Common myeloid progenitor, CD34-positive (primary cell): ENCODE data around the gene IGF2BP2.
"Not testable (repeated sequence)": the region's sequence is repeated elsewhere in the genome, so short reads cannot be mapped to it uniquely, and the experiment has no call there.

Experiments
- CTCF ChIA-PET: fragments of 350-600 bp; sonication (Branson Sonifier 250); formaldehyde crosslinking; loops from one replicate; lab custom pipeline; 2021; ENCODE audit warnings: antibody characterized with exemption; lab: Charles Lee
- POLR2A ChIA-PET: fragments of 350-600 bp; sonication (Branson Sonifier 250); formaldehyde crosslinking; loops from one replicate; lab custom pipeline; 2021; ENCODE audit warnings: antibody characterized with exemption; lab: Charles Lee
- DNase-seq, 3 donors: peaks; one replicate each; pipeline versions ENCODE4 v3.0.0 to v3.0.0-alpha.2; 2013
- H3K27ac ChIP-seq, 2 experiments: 1 replicate in 1 of 2; 2 replicates in 1 of 2; pipeline ENCODE4 v1.7.0; 2013; ENCODE audit warnings: inconsistent platforms in 2 of 2, low read length in 2 of 2, mild to moderate bottlenecking in 2 of 2, low read depth in 1 of 2, moderate library complexity in 1 of 2; ENCODE audit not compliant: severe bottlenecking in 2 of 2, insufficient read depth in 1 of 2, poor library complexity in 1 of 2
- H3K27me3 ChIP-seq, 5 experiments: replicated peaks in 2 of 5; 1 replicate in 3 of 5; 2 replicates in 2 of 5; pipeline versions ENCODE4 v1.6.1 to v1.7.0; 2013; ENCODE audit warnings: low read length in 4 of 5, mild to moderate bottlenecking in 2 of 5, moderate library complexity in 2 of 5, inconsistent platforms in 1 of 5; ENCODE audit not compliant: insufficient read depth in 5 of 5, control insufficient read depth in 4 of 5
- H3K36me3 ChIP-seq, 4 experiments: 1 replicate in 2 of 4; 2 replicates in 2 of 4; pipeline versions ENCODE4 v1.6.1 to v1.7.0; 2013; ENCODE audit warnings: low read length in 3 of 4, control low read depth in 1 of 4, mild to moderate bottlenecking in 1 of 4; ENCODE audit not compliant: control insufficient read depth in 4 of 4, insufficient read depth in 4 of 4
- H3K4me1 ChIP-seq, 4 experiments: 1 replicate in 3 of 4; 2 replicates in 1 of 4; pipeline versions ENCODE4 v1.6.1 to v1.7.1; 2013; ENCODE audit warnings: low read length in 3 of 4, mild to moderate bottlenecking in 3 of 4, control low read depth in 1 of 4, inconsistent platforms in 1 of 4, moderate library complexity in 1 of 4; ENCODE audit not compliant: control insufficient read depth in 4 of 4, insufficient read depth in 4 of 4; ENCODE audit errors: control extremely low read depth in 1 of 4
- H3K4me3 ChIP-seq, 7 experiments: 1 replicate in 4 of 7; 2 replicates in 3 of 7; pipeline versions ENCODE4 v1.5.1 to v1.7.0; 2013; ENCODE audit warnings: mild to moderate bottlenecking in 7 of 7, low read length in 6 of 7, moderate library complexity in 6 of 7, inconsistent platforms in 2 of 7, low read depth in 2 of 7, control low read depth in 1 of 7; ENCODE audit not compliant: insufficient read depth in 4 of 7, control insufficient read depth in 1 of 7; ENCODE audit errors: extremely low read depth in 1 of 7
- H3K9me3 ChIP-seq, 5 experiments: 1 replicate in 4 of 5; 2 replicates in 1 of 5; pipeline versions ENCODE4 v1.6.1 to v1.7.1; 2013; ENCODE audit warnings: low read length in 4 of 5, mild to moderate bottlenecking in 2 of 5, inconsistent platforms in 1 of 5, low read depth in 1 of 5, moderate library complexity in 1 of 5; ENCODE audit not compliant: control insufficient read depth in 4 of 5, insufficient read depth in 2 of 5; ENCODE audit errors: control extremely low read depth in 1 of 5
- WGBS: methylation state at CpG from one replicate; pipeline ENCODE4 v1.1.5; 2013; ENCODE audit not compliant: insufficient coverage; 5-methylcytosine and 5-hydroxymethylcytosine counted together

Gene IGF2BP2

DNA sequence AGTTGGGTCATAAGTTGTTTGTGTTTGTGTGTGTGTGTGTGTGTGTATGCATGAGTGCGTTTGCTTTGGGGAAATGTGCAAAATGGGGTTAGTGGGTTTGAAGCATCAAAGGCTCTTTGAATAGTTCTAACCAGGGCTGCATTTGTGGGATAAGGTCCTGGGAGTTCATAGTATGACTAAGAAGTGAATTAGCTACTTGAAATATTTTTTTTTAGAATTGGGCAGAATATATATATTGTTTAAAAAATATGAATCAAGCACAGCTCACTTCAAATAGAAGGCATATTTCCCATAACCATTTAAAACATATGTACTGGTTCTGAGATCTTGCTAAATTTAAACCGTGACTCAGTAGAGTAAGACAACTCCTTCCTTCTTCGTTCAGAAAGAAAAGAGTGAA lies 43.1 kb downstream of the IGF2BP2 start:
- POLR2A ChIA-PET: interaction anchor here (0.6 kb wide), 1 partner anchor 59 kb away, joined by 4 read pairs; no protein-coding TSS in a partner anchor
- H3K4me3 ChIP-seq: no peak overlapping the region
- H3K36me3 ChIP-seq: peaks cover 2 to 11% (median 8%) of the 10 kb centered on the region in 4 experiments
- 97% methylated on average over 3 of the region's 3 CpGs for WGBS
- H3K27me3 ChIP-seq: no peaks in the 10 kb centered on the region
- no peak overlapping the region for H3K27ac ChIP-seq
- H3K9me3 ChIP-seq: no peaks in the 10 kb centered on the region
- H3K4me1 ChIP-seq: no peaks in the 10 kb centered on the region
- CTCF ChIA-PET: interaction anchor here (0.7 to 6.5 kb wide), 3 partner anchors 15 to 103 kb away, joined by 3 to 84 read pairs (median 3); no protein-coding TSS in a partner anchor
- no peak for DNase-seq

- Histone ChIP-seq H3K4me3 (no peak overlapping the region), H3K27me3 (no peaks in the 10 kb centered on the region), H3K27ac (no peak overlapping the region), H3K4me1 (no peaks in the 10 kb centered on the region), H3K36me3 (peaks cover 0 to 10% (median 2%) of the 10 kb centered on the region in 4 experiments), H3K9me3 (no peaks in the 10 kb centered on the region)
- POLR2A ChIA-PET: no interaction called here
- no peak for DNase-seq
- CTCF ChIA-PET: interaction anchor here (0.7 to 7.1 kb wide), 11 partner anchors 10 to 119 kb away, joined by 3 to 84 read pairs (median 5); no protein-coding TSS in a partner anchor
- no CpG with 5 or more reads among the region's 2 CpGs for WGBS
Observed at GRCh38 chr3:185779461-185779860, 45.4 kb downstream of the IGF2BP2 start.

- POLR2A ChIA-PET: no interaction called here
- Histone ChIP-seq H3K36me3 (peaks cover 0 to 6% (median under 1%) of the 10 kb centered on the region in 4 experiments), H3K27me3 (no peaks in the 10 kb centered on the region), H3K9me3 (no peaks in the 10 kb centered on the region), H3K4me1 (peaks cover 0 to 4% (median 2%) of the 10 kb centered on the region in 4 experiments), H3K27ac (no peak overlapping the region), H3K4me3 (no peak overlapping the region)
- CTCF ChIA-PET: interaction anchor here (0.7 to 7.1 kb wide), 11 partner anchors 11 to 131 kb away, joined by 3 to 84 read pairs (median 5); no protein-coding TSS in a partner anchor
- no peak for DNase-seq
- WGBS: no CpG with 5 or more reads among the region's 1 CpG
Observed at GRCh38 chr3:185778821-185779220, 46.0 kb downstream of the IGF2BP2 start.

- POLR2A ChIA-PET: no interaction called here
- no peaks in the 10 kb centered on the region for H3K9me3 ChIP-seq
- no peak overlapping the region for H3K4me3 ChIP-seq
- H3K36me3 ChIP-seq: peaks cover 0 to 2% (median under 1%) of the 10 kb centered on the region in 4 experiments
- no peaks in the 10 kb centered on the region for H3K27me3 ChIP-seq
- WGBS: 100% methylated on average over 1 of the region's 4 CpGs
- no peak overlapping the region for H3K27ac ChIP-seq
- CTCF ChIA-PET: interaction anchor here (0.9 to 7.1 kb wide), 5 partner anchors 12 to 165 kb away, joined by 3 to 84 read pairs (median 6); no protein-coding TSS in a partner anchor
- peaks cover 0 to 7% (median 2%) of the 10 kb centered on the region in 4 experiments for H3K4me1 ChIP-seq
- no peak for DNase-seq
Observed at GRCh38 chr3:185778094-185778493, 46.7 kb downstream of the IGF2BP2 start.

DNA sequence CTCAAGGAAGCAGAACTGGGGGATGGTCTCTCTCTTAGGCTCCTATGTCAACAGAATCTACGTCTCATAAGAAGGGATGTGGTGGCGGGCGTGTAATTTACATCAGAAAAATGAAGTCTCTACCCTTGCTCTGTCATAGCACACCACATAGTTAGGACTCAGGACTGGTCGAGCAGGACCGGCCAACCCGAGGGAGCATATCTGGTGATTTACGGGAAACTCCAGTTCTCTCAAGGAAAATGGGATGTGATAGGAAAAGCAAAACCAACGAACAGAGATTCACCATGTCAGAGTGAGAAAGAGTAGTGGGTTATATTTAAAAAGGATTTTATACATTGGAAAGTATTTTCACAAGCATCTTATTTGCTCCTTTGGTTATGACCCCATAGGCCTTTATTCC lies 54.7 kb downstream of the IGF2BP2 start:
- no peak overlapping the region for H3K27ac ChIP-seq
- no peak for DNase-seq
- ChIA-PET POLR2A (no interaction called here), CTCF (interaction anchor here (1.3 to 8.4 kb wide), 9 partner anchors 9 to 110 kb away, joined by 4 to 114 read pairs (median 20); no protein-coding TSS in a partner anchor)
- no peaks in the 10 kb centered on the region for H3K9me3 ChIP-seq
- no peak overlapping the region for H3K4me3 ChIP-seq
- 78% methylated on average over 4 of the region's 8 CpGs for WGBS
- no peaks in the 10 kb centered on the region for H3K36me3 ChIP-seq
- H3K4me1 ChIP-seq: peaks cover 6 to 36% (median 22%) of the 10 kb centered on the region in 4 experiments
- no peaks in the 10 kb centered on the region for H3K27me3 ChIP-seq

DNA sequence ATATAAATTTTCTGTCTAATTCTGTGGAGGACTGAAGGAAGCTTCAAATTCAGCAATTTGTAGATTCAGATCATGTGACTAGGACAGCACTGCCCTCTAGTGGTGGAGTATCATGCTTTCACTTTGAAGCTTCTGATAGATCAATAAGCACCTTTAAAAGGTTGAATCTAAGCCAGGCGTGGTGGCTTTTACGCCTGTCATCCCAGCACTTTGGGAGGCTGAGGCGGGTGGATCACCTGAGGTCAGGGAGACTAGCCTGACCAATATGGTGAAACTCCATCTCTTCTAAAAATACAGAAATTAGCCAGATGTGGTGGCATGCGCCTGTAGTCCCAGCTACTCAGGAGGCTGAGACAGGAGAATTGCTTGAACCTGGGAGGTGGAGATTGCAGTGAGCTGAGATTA lies 56.3 kb downstream of the IGF2BP2 start:
- not testable (repeated sequence) for H3K9me3 ChIP-seq, H3K4me3 ChIP-seq, H3K27ac ChIP-seq, H3K27me3 ChIP-seq, H3K36me3 ChIP-seq
- POLR2A ChIA-PET: interaction anchor here (0.6 to 1.2 kb wide), 4 partner anchors 8 to 123 kb away, joined by 3 read pairs; no protein-coding TSS in a partner anchor
- H3K4me1 ChIP-seq: peaks cover 14 to 45% (median 34%) of the 10 kb centered on the region in 4 experiments
- DNase-seq: peak; percentile 80 to 85 (median 84)
- 92% methylated on average over 4 of the region's 4 CpGs for WGBS
- CTCF ChIA-PET: interaction anchor here (0.7 to 8.4 kb wide), 32 partner anchors 8 to 162 kb away, joined by 3 to 114 read pairs (median 4); no protein-coding TSS in a partner anchor

GRCh38 chr3:185767002-185767688 lies 57.7 kb downstream of the IGF2BP2 start:
- ChIA-PET CTCF (interaction anchor here (0.6 to 8.4 kb wide), 13 partner anchors 10 to 123 kb away, joined by 3 to 114 read pairs (median 4); no protein-coding TSS in a partner anchor), POLR2A (no interaction called here)
- H3K4me1 ChIP-seq: peaks cover 19 to 57% (median 48%) of the 10 kb centered on the region in 4 experiments

More at GRCh38 chr3:185767002-185767688, 57.7 kb downstream of the IGF2BP2 start:
- Histone ChIP-seq H3K36me3 (no peaks in the 10 kb centered on the region), H3K27me3 (no peaks in the 10 kb centered on the region), H3K9me3 (no peaks in the 10 kb centered on the region), H3K4me3 (no peak overlapping the region), H3K27ac (no peak overlapping the region)
- 100% methylated on average over 1 of the region's 3 CpGs for WGBS
- DNase-seq: no peak
